GM12878 (cell line): ENCODE measurements around the gene MICAL3. TPM values are rescaled to one million over a fixed set of nuclear protein-coding genes. Genes with fewer than 3 reads are reported as not detected.

Experiments used
- ATF7 ChIP-seq: fragments of 450-650 bp; IDR thresholded peaks from 2 replicates; pipeline ENCODE4 v1.6.1; 2016; ENCODE audit warnings: low read depth, mild to moderate bottlenecking
- CBX3 ChIP-seq: fragments of 200-600 bp; sonication (generic); IDR thresholded peaks from 2 replicates; pipeline ENCODE4 v1.6.1; 2016; ENCODE audit warnings: low read depth, borderline replicate concordance
- EP300 ChIP-seq, 2 experiments: fragments of 150-350 bp in 1 of 2; IDR thresholded peaks; 2 replicates each; pipeline ENCODE4 v1.6.1; 2011 to 2012; ENCODE audit warnings: low read depth in 2 of 2, low read length in 2 of 2, borderline replicate concordance in 1 of 2, improper control_type of control experiment in 1 of 2, inconsistent platforms in 1 of 2; ENCODE audit not compliant: control insufficient read depth in 1 of 2
- FOS ChIP-seq: IDR thresholded peaks from 3 replicates; pipeline ENCODE4 v1.6.1; 2011; ENCODE audit warnings: borderline replicate concordance; ENCODE audit not compliant: insufficient read length; ENCODE audit errors: extremely low read depth
- FOXM1 ChIP-seq: IDR thresholded peaks from 2 replicates; pipeline ENCODE4 v1.6.1; 2012; ENCODE audit warnings: low read depth, mild to moderate bottlenecking, inconsistent platforms, low read length, moderate library complexity
- GATAD2B ChIP-seq: fragments of 450-650 bp; conservative IDR thresholded peaks from 2 replicates; pipeline ENCODE4 v1.6.1; 2017; ENCODE audit warnings: low read depth, mild to moderate bottlenecking, moderate library complexity
- IKZF2 ChIP-seq, 2 experiments: fragments of 450-650 bp; IDR thresholded peaks; 2 replicates each; pipeline ENCODE4 v1.6.1; 2017; ENCODE audit warnings: mild to moderate bottlenecking in 2 of 2, moderate library complexity in 2 of 2
- IRF5 ChIP-seq: fragments of 450-650 bp; IDR thresholded peaks from 2 replicates; pipeline ENCODE4 v1.6.1; 2017; ENCODE audit warnings: borderline replicate concordance
- MLLT1 ChIP-seq: fragments of 450-650 bp; IDR thresholded peaks from 2 replicates; pipeline ENCODE4 v1.6.1; 2016; ENCODE audit warnings: mild to moderate bottlenecking
- MTA2 ChIP-seq: fragments of 450-650 bp; IDR thresholded peaks from 2 replicates; pipeline ENCODE4 v1.6.1; 2016; ENCODE audit warnings: low read depth, mild to moderate bottlenecking, moderate library complexity
- MTA3 ChIP-seq: IDR thresholded peaks from 2 replicates; pipeline ENCODE4 v1.6.1; 2012; ENCODE audit warnings: low read length, inconsistent platforms, borderline replicate concordance
- NKRF ChIP-seq: fragments of 450-650 bp; conservative IDR thresholded peaks from 2 replicates; pipeline ENCODE4 v1.6.1; 2017; ENCODE audit warnings: mild to moderate bottlenecking, moderate library complexity
- NR2C1 ChIP-seq: fragments of 450-650 bp; IDR thresholded peaks from 2 replicates; pipeline ENCODE4 v1.6.1; 2017; ENCODE audit warnings: antibody characterized with exemption, mild to moderate bottlenecking, moderate library complexity
- POLR2AphosphoS2 ChIP-seq: IDR thresholded peaks from 2 replicates; pipeline ENCODE4 v1.6.1; 2011; ENCODE audit warnings: low read depth, mild to moderate bottlenecking, low read length, improper control_type of control experiment, moderate library complexity
- RAD51 ChIP-seq: fragments of 450-650 bp; IDR thresholded peaks from 2 replicates; pipeline ENCODE4 v1.6.1; 2016; ENCODE audit warnings: moderate library complexity, mild to moderate bottlenecking, inconsistent platforms
- RB1 ChIP-seq: fragments of 450-650 bp; formaldehyde crosslinking; IDR thresholded peaks from 2 replicates; pipeline ENCODE4 v1.6.1; 2017; ENCODE audit warnings: mild to moderate bottlenecking, borderline replicate concordance
- RUNX3 ChIP-seq: IDR thresholded peaks from 2 replicates; pipeline ENCODE4 v1.6.1; 2012; ENCODE audit warnings: low read length, inconsistent platforms
- SMAD1 ChIP-seq: fragments of 450-650 bp; IDR thresholded peaks from 2 replicates; pipeline ENCODE4 v1.6.1; 2018; ENCODE audit warnings: mild to moderate bottlenecking, low read depth; ENCODE audit not compliant: partially characterized antibody
- SRF ChIP-seq, 2 experiments: IDR thresholded peaks; 2 replicates each; pipeline ENCODE4 v1.6.1; 2011; ENCODE audit warnings: low read depth in 2 of 2, low read length in 2 of 2, mild to moderate bottlenecking in 1 of 2, moderate library complexity in 1 of 2
- STAT3 ChIP-seq: IDR thresholded peaks from 2 replicates; pipeline ENCODE4 v1.6.1; 2011; ENCODE audit warnings: low read depth, low read length, improper control_type of control experiment
- TARDBP ChIP-seq: IDR thresholded peaks from 2 replicates; pipeline ENCODE4 v1.6.1; 2016; ENCODE audit warnings: borderline replicate concordance
- TCF7 ChIP-seq: IDR thresholded peaks from 2 replicates; pipeline ENCODE4 v1.6.1; 2014; ENCODE audit warnings: antibody characterized with exemption, borderline replicate concordance
- USF2 ChIP-seq: IDR thresholded peaks from 2 replicates; pipeline ENCODE4 v1.6.1; 2011; ENCODE audit warnings: low read depth, low read length, improper control_type of control experiment, borderline replicate concordance
- WRNIP1 ChIP-seq: IDR thresholded peaks from 2 replicates; pipeline ENCODE4 v1.6.1; 2011; ENCODE audit warnings: low read depth, low read length, improper control_type of control experiment, borderline replicate concordance
- YBX1 ChIP-seq: fragments of 450-650 bp; IDR thresholded peaks from 2 replicates; pipeline ENCODE4 v1.6.1; 2016; ENCODE audit warnings: antibody characterized with exemption
- ZSCAN29 ChIP-seq: fragments of 450-650 bp; IDR thresholded peaks from 2 replicates; pipeline ENCODE4 v1.6.1; 2017; ENCODE audit warnings: mild to moderate bottlenecking, moderate library complexity
- polyA plus RNA-seq, 11 experiments: library from polyadenylated mRNA; depleted of rRNA in 4 of 11; unstranded in 6 of 11; stranded (reverse) in 5 of 11; fragments of >200 nt; fragmentation: Nextera tagmentation in 4 of 11; fragmentation: Illumina TruSeq in 1 of 11; extraction: Ambion mirVana in 4 of 11; extraction: Trizol in 1 of 11; gene quantifications; 1 replicate in 1 of 11; 2 replicates in 10 of 11; pipeline versions ENCODE4 v1.2.1 to v1.2.3, GENCODE V29; 2011 to 2016; ENCODE audit warnings: inconsistent platforms in 2 of 11, missing spikeins in 2 of 11, low read depth in 1 of 11
- total RNA-seq, 4 experiments: library from RNA; depleted of rRNA in 3 of 4; stranded (reverse); fragments of >200 nt in 3 of 4; fragmentation: Illumina TruSeq in 1 of 4; extraction: Trizol in 1 of 4; gene quantifications; 2 replicates each; pipeline versions ENCODE4 v1.2.1 to v1.2.3, GENCODE V29; 2013 to 2021

MICAL3 gene
- total and polyA plus RNA-seq, 10 of the 15 experiments (the other 5 are each of a cell fraction or from before 2014, with no cell fraction given), result 2.6 to 92.2 (median 24.0) TPM

- no peak for TF ChIP-seq FOS
- TF ChIP-seq RAD51, result peak; percentile 87
- no peak for TF ChIP-seq MLLT1
- TF ChIP-seq TCF7, result no peak
- TF ChIP-seq USF2, result peak; percentile 21; the same call in 1 of the 2 replicates
- peak in 1 of 2 experiments; percentile 27; a peak in 1 of 4 replicates for TF ChIP-seq IKZF2 (IDR thresholded peaks at IDR 0.05)
- no peak for TF ChIP-seq STAT3
- no peak for TF ChIP-seq RB1
- no peak for TF ChIP-seq SMAD1
- TF ChIP-seq TARDBP, result no peak
- TF ChIP-seq GATAD2B, result no peak
- TF ChIP-seq EP300 (IDR thresholded peaks at IDR 0.05; ENCODE audit: borderline replicate concordance in 1 of 2, control insufficient read depth in 1 of 2, low read depth in 2 of 2, low read length in 2 of 2), result no peak
- no peak for TF ChIP-seq POLR2AphosphoS2
- no peak for TF ChIP-seq MTA2
- no peak for TF ChIP-seq CBX3
- no peak for TF ChIP-seq NKRF
- TF ChIP-seq FOXM1, result no peak
- no peak for TF ChIP-seq NR2C1
- no peak for TF ChIP-seq ZSCAN29
- TF ChIP-seq SRF (IDR thresholded peaks at IDR 0.05; ENCODE audit: low read depth in 2 of 2, low read length in 2 of 2), result no peak
- no peak for TF ChIP-seq YBX1
- no peak for TF ChIP-seq MTA3
- no peak for TF ChIP-seq ATF7
- no peak for TF ChIP-seq WRNIP1
- TF ChIP-seq RUNX3, result peak; percentile 22; the same call in 1 of the 2 replicates
- TF ChIP-seq IRF5, result no peak
Measured at GRCh38 chr22:17770180-17771077, 253.9 kb downstream of the MICAL3 start (continued).
